HG03103 (cell line): ENCODE data around the gene CAMKMT.
"Not testable (repeated sequence)": the region's sequence is repeated elsewhere in the genome, so short reads cannot be mapped to it uniquely, and the experiment has no call there.

Experiments
- ATAC-seq: cut with Tn5 transposase; IDR thresholded peaks from one replicate; pipeline ENCODE4 v1.9.1; 2021; ENCODE audit warnings: low read depth; ENCODE audit not compliant: unreplicated experiment

CAMKMT gene

DNA sequence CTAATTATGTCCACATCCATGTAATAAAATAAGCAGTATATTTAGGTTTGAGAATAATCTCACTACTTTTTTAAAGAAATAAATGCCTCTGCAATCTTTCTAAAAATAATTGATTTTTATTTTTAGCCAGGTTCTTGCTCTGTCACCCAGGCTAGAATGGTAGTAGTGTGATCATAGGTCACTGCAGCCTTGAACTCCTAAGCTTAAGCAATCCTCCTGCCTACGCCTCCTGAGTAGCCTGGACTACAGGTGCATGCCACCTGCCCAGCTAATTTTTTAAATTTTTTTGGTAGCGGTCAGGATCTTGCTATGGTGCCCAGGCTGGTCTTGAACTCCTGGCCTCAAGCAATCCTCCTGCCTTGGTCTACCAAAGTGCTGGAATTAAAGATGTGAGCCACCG, 133.3 kb downstream of the CAMKMT start:
- ATAC-seq: no peak

DNA sequence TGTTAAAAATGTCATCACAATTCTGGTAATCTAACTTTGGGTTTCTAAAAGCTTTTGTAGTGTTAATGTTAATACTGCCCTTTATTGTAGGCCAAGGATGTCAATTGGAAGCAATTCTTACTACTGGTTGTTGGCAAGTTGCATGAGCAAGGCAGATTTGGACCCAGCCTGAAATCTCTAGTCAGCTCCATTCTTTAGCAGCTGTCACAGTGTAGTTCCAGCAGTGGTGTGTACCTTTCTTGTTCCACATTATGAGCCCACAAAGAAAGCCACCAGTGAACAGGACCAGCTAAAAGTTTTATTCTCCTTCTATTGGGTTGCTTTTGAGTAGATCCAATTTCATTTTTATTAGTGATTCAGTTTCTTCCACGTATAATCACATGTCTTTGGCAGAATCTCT, 133.8 kb downstream of the CAMKMT start:
- no peak for ATAC-seq

DNA sequence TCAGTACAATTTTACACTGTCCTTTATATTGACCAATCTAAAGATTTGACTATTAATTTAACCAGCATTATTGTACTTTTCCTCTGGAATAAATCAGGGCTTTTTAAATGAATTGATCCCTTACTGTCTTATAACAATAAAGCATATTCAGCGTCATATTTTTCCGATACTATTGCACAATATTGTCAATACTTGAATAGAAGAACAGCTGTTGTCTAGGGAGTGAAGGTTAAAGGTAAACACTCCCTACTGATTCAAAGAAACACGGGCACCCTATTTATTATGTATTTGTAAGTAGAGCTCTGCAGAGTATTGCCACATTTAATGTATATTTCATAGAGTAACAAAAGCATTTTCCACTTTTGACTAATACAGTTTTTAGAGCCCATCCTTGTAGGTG, 134.4 kb downstream of the CAMKMT start:
- no peak for ATAC-seq

DNA sequence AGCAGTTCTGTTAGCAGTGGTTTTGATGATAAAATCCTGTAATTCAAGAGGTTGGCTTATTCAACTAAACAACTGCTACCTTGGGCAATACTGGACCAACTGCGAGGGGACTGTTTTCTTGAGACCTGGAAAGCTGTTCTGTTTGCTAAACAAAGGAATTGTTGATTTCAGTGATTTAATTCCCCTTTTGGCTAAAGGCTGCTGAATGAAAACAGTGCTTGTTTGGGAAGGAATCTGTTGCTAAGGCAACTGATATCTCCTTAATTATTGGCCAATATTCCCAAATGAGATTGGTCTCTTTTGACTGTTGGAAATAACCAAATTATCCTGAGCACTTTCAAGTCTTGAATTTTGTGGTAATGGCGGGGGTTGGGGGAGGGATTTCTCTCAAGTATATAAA, 136.8 kb downstream of the CAMKMT start:
- ATAC-seq: no peak

DNA sequence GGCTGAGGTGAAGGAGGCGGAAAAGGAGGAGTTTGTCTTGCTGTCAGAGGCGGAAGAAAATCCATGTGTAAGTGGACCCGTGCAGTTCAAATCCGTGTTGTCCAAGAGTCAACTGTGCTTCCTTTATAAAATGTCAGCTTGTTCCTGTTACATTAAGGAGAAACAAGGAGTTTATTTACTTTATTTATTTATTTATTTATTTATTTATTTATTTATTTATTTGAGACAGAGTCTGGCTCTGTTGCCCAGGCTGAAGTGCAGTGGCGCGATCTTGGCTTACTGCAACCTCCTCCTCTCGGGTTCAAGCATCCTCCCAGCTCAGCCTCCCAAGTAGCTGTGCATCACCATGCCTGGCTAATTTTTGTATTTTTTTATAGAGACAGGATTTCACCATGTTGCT, 143.9 kb downstream of the CAMKMT start:
- ATAC-seq: not testable (repeated sequence)

DNA sequence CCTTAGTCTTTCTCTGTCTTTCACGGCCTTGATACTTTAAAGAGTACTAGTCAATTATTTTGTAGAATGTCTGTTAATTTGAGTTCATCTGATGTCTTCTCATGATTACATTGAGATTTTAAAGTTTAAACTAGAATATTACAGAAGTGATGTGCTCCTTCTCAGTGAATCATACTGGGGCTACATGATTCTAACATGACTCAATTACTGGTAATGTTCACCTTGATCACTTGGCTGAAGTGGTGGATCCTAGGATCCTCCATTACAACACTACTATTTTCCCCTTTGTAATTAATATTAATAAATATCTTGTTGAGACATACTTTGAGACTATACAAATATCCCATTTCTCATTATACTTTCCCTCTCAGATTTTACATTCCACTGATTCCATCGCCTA, 148.5 kb downstream of the CAMKMT start:
- no peak for ATAC-seq

DNA sequence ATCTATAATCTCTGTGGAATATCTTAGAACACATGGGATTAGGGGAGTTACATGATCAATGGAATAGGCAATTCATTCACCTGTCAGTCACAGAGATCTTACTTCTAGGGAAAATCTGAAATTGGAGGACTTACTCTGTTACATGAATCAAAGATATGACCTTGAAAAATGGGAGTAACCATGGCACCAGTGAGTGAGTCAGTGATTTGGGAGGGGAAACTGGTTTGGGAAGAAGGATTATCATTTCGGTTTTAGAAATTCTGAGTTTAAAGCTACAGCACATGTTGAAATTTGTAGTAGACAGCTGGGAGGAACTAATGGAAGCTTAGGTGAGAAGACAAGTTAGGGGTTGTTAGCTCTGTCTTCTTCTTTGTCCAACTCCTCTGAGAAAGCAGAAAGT, 153.7 kb downstream of the CAMKMT start:
- ATAC-seq: no peak

DNA sequence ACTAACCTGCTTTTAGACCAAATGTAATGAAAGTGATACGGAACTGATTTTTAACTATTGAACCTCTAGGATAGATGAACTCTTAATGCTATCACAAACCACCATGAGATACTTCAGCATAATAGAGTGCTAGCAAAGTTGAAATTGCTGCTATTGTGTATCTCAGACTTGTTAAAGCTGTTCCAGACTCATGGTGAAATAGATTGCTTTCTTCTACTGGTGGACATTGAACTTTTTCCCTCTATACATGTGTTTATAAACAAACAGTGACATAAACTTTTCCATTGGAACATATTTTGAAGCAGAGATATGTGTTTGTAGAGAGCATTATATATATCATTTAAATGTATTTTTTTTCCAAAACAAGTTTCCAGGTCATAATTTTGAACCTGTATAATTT, 157.3 kb downstream of the CAMKMT start:
- ATAC-seq: no peak

DNA sequence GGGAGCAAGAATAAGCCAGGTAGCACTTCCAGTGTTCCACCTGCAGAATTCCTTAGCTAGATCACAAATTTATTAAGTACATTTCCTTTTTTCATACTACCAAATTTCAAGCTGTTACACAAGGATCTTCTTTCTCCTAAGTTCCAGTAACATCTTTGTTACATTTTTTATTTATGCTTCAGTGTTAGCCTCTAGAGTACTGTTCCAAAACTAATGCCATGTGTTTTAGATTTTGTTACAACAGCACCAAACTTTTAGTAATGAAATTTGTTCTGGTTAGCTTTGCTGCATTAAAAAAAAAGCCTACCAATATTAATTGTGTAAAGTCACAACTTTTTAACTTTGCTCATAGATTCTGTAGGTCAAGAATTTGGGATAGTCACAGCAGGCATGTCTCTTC, 161.1 kb downstream of the CAMKMT start:
- no peak for ATAC-seq

DNA sequence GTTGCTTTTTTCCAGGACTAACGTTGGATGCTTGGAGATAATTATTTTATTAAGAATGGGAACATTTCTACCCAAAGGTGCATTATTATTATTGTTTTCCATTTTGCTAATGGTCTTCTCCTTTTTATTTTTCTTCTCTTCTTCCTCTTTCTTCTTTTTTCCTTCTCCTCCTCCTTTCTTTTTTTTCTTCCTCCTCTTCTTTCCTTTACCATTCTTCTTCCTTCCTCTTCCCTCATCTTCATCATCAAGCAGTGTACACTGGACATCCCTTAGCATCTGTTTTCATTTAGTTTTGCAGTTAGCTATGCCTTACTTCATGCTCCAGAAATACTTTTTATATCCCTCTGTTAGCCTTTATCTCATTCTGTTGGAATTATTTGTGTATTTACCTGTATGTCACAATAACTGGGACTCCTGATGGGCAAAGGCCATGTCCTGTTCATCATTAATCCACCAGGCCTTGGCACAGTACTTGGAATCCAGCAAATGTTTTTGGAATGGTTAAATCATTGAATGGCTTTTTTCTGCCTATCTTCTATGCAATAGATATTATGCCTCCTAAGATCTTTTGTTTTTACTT, 162.7 kb downstream of the CAMKMT start:
- ATAC-seq: no peak

DNA sequence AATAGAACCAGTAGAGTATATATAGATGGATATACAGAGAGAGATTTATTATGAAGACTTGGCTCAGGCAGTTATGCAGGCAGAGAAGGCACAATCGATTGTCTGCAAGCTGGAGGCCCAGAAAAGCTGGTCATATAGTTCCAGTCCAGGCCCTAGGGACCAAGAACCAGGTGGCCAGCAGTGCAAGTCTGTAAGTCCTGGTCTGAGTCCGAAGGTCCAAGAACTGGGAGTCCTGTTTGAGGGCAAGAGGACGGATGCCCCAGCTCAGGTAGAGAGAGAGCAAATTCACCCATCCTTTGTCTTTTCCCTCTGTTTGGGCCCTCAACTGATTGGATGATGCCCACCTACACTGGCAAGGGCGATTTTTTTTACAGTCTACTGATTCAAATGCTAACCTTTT, 164.6 kb downstream of the CAMKMT start:
- ATAC-seq: no peak

DNA sequence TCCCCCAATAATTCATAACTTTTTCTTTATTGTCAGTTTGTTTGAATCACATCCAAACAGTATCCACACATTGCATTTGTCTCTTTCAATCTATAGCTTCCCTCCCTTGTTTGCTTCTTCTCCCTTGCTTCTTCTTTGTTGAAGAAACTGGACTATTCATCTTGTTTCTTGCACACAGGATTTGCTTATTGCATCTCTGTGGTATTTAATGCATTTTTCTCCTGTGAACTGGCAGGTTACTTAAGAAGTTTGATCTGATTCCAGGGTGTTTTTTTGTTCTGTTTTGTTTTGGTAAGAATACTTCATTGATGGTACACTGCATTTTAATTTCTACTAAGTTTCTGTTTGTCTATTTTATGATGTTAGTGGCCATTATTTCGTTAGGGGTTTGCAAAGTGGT, 166.8 kb downstream of the CAMKMT start:
- ATAC-seq: no peak

DNA sequence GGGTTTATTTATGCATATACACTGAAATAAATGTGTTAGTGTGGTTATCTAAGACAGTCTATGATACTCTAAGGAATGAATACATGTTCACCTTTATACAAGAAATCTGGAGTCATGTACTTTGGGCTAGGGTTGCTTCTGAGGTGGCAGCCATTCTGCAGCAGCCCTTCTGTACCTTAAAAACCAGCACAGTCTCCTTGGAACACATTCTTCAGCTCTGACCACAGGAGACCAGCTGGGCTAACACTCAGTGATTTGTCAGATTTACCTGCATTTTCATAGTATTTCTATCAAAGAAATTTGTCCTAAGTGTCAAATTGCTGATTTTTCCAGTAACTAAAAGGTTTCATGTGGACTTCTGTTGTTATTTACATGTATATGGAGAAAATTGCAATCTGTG, 167.7 kb downstream of the CAMKMT start:
- no peak for ATAC-seq

DNA sequence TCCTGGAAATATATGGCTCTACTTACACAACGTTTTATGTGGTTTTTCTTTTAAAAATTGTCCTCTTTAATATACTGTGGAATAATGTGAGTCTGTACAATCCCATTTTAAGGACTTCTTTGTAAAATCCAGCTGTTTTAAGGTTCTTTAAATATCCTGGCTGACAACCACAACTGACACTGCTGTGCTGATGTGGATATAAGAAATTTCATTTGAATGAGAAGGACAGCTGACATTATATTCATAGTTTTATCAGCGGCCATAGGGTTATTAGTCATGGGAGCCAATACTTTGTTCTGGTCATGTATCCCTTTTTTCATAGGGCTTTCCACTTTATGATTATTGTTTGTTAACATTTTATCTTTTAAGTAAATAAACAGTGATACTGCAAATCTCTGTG, 169.5 kb downstream of the CAMKMT start:
- no peak for ATAC-seq

DNA sequence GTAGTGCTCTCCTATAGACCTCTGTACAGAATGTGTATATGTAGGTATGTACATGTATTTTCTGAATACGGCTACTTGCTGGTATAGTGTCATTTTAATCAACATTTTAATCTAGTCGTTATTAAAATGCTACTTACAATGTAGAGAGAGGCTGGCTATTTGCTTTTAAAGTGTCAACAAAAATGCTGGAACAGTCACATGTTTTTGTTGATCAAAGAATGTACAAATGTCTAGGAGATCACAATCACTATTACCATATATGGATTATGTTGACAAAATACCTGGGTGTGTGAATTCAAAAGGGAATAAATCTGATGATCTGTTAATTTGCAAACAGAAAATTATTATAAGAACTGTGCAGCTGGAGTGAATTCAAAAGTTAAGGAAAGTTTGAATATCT, 170.3 kb downstream of the CAMKMT start:
- ATAC-seq: no peak

DNA sequence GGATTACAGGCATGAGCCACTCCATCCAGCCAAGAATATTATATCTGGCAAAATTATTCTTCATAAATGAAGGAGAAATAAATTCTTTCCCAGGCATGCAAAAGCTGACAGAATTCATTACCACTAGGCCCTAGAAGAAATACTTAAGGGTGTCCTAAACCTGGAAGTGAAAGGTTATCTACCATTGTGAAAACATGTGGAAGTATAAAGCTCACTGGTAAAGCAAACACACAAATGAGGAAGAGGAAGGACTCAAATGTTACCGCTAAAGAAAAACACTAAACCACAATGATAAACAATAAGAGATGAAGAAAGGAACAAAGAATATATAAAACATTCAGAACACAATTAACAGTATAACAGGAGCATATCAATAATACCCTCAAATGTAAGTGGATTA, 171.8 kb downstream of the CAMKMT start:
- no peak for ATAC-seq

DNA sequence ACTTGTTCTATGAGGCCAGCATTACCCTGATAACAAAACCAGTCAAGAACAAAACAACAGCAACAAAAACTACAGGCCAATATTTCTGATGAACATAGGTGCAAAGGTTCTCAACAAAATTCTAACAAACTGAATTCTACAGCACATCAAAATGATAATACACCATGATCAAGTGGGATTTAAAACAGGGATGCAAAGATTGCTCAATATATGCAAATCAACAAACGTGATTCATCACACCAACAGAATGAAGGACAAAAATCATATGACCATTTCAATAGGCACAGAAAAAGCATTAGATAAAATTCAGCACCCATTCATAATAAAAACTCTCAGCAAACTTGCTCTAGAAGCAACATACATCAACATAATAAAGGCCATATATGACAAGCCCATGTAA, 173.6 kb downstream of the CAMKMT start:
- ATAC-seq: no peak

DNA sequence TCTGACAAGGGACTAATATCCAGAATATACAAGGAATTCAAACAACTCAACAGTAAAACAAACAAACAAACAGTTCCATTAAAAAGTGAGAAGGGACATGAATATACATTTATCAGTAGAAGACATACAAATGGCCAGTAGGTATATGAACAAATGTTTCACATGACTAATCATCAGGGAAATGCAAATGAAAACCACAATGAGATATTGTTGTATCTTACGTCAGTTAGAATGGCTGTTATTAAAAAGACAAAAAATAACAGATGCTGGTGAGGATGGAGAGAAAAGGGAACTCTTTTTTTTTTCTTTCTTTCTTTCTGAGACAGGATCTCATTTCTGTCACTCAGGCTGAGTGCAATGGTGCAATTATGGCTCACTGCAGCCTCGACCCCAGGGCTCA, 175.5 kb downstream of the CAMKMT start:
- ATAC-seq: no peak

DNA sequence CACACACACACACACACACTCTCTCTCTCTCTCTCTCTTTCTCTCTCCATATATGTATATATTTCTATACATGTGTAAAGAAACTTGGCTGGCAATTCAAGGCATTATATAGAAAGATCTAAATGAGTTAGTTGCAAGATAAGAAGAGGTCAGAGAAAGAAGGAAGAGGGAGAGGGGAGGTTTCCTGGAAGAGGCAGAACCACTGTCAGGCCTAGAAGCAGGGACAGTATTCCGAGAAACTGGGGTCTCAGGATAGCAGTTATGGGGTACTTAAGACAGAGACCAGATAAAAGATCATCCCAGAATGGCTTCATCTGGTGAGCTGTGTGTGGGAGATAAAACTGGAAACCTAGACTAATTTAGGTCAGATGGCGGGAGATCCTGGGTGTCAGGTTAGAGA, 180.8 kb downstream of the CAMKMT start:
- ATAC-seq: no peak

DNA sequence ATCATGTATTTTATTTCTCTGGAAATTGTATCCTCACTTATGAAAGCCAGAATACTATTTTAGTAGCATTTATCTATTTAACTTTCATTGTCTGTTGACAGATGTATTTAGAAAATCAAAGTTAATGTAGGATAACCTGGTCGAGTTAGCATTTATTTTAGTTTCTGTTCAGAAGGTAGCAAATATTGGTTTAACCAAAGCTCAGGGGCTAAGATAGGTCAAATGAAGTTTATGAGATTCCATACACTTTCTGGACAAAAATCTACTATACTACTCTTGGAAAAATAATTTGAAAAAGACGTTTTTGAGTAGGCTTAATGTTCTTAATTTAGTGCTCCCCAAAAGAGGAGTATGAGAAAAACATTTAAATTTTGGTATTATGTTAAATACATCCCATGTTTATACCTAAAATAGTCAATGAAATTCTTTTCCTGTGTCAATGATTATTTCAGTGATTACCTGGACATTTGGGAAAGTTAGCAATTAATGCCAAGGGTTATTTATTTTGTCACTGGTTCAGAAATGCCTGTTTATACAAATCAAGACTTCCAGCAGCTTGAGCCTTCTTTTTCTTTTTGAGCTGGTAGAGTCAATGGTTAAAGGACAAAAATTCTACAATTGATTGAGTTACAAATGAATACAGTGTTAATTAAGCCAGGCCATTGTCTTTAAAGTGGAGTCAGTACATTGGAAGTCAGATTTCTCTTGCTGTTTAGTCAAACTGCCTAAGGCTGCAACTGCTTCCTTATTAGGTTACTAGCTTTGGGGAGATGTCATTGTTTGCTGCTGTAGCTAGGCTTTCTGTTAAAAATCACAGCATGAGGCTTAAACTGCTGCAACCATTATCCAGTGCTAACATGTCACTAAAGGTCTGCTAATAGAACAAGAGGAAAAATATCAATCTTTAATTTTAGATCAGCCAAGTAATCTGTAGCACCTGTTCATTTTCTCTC, 182.3 kb downstream of the CAMKMT start:
- no peak for ATAC-seq

DNA sequence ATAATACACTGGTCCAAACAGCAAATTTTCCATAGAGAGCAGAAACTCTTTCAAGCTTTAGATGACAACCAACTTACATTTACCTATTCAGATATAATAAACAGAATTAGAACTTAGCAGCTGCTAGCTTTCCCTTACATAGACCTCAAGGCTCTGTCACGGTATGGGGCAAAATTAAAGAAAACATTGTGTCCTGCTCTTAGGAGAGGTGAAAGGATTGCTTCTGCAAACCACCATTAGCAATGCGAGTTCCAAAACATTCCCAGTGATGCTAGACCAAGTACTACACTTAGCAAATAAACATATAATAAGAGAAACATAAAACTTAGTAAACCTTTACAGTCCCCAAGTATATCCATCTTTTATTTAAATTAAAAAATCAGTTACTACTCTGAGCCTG, 183.3 kb downstream of the CAMKMT start:
- no peak for ATAC-seq

DNA sequence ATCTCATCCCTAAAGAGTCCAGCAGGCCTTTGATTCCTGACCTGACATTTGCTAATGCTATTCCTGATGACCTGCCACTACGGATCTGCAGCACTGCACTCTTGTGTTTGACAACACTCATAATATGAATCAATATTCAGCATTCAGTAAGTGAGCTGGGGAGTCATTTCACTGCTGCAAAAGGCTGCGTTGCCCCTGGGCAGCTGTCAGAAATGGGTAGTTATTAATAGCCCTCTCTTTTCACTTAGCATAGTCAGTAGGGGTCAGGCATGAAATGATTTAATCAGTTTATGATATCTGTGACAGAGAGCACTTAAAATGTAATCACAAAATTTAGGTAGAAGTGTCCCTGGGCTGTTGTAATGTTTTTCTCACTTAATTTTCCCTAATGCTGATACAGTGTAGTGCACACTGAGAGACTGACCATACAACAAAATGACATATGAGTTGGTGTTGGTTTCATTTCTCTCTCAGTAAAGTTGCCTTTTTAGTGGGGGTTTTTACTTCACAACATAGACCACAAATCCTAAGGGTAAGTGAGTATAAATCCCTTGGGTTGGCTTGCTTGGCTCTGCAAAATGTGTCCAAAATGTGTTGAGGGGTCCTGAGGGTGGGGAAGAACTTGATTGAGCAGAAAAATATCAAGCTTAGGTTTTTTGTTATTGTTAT, 184.8 kb downstream of the CAMKMT start:
- no peak for ATAC-seq
